ENCODE data around the gene BNC2.

The BNC2 gene

GRCh38 chr9:16775330-16775729, 95.1 kb downstream of the BNC2 start:
- no peaks in the 10 kb centered on the region for H3K27me3 ChIP-seq (replicated peaks; ENCODE audit: insufficient read depth, low read length)
- TF ChIP-seq CTCF (IDR thresholded peaks at IDR 0.05; ENCODE audit: low read length), result no peak
- TF ChIP-seq EZH2 (optimal IDR thresholded peaks at IDR 0.05; ENCODE audit: low read depth, low read length), result no peak
- no peak for TF ChIP-seq EZH2phosphoT487 (IDR thresholded peaks at IDR 0.05; ENCODE audit: low read length)

GRCh38 chr9:16773617-16774016, 96.9 kb downstream of the BNC2 start:
- no peak for TF ChIP-seq EZH2 (optimal IDR thresholded peaks at IDR 0.05; ENCODE audit: low read depth, low read length)
- TF ChIP-seq EZH2phosphoT487 (IDR thresholded peaks at IDR 0.05; ENCODE audit: low read length), result no peak
- no peak for TF ChIP-seq CTCF (IDR thresholded peaks at IDR 0.05; ENCODE audit: low read length)
- Histone ChIP-seq H3K4me3 (ENCODE audit: low read length) (no peak overlapping the region), H2AFZ (ENCODE audit: low read length) (no peak overlapping the region), H3K9me3 (replicated peaks; ENCODE audit: insufficient read depth, low read length) (no peaks in the 10 kb centered on the region), H4K20me1 (ENCODE audit: insufficient read depth, low read length) (no peaks in the 10 kb centered on the region), H3K79me2 (ENCODE audit: low read length) (no peaks in the 10 kb centered on the region), H3K27me3 (replicated peaks; ENCODE audit: insufficient read depth, low read length) (no peaks in the 10 kb centered on the region), H3K4me2 (ENCODE audit: low read depth, low read length) (no peak overlapping the region), H3K9me2 (replicated peaks; ENCODE audit: insufficient read depth, low read length) (no peaks in the 10 kb centered on the region), H3F3A (ENCODE audit: insufficient read depth, low read length) (no peaks in the 10 kb centered on the region), H3K4me1 (ENCODE audit: low read length) (no peaks in the 10 kb centered on the region), H3K27ac (ENCODE audit: low read length) (no peak overlapping the region), H3K36me3 (replicated peaks; ENCODE audit: insufficient read depth, low read length) (no peaks in the 10 kb centered on the region), H3K9ac (ENCODE audit: low read length) (no peak overlapping the region)
- DNase-seq, result no peak

More at GRCh38 chr9:16775330-16775729, 95.1 kb downstream of the BNC2 start:
- no peak for DNase-seq
- H3K36me3 ChIP-seq (replicated peaks; ENCODE audit: insufficient read depth, low read length), result no peaks in the 10 kb centered on the region
- no peaks in the 10 kb centered on the region for H3K4me1 ChIP-seq (ENCODE audit: low read length)
- no peaks in the 10 kb centered on the region for H4K20me1 ChIP-seq (ENCODE audit: insufficient read depth, low read length)
- no peaks in the 10 kb centered on the region for H3F3A ChIP-seq (ENCODE audit: insufficient read depth, low read length)
- H3K4me2 ChIP-seq (ENCODE audit: low read depth, low read length), result no peak overlapping the region
- H2AFZ ChIP-seq (ENCODE audit: low read length), result no peak overlapping the region
- H3K79me2 ChIP-seq (ENCODE audit: low read length), result no peaks in the 10 kb centered on the region
- no peak overlapping the region for H3K27ac ChIP-seq (ENCODE audit: low read length)
- no peak overlapping the region for H3K4me3 ChIP-seq (ENCODE audit: low read length)
- H3K9me2 ChIP-seq (replicated peaks; ENCODE audit: insufficient read depth, low read length), result no peaks in the 10 kb centered on the region
- no peak overlapping the region for H3K9ac ChIP-seq (ENCODE audit: low read length)
- H3K9me3 ChIP-seq (replicated peaks; ENCODE audit: insufficient read depth, low read length), result no peaks in the 10 kb centered on the region

GRCh38 chr9:16773116-16773515, 97.4 kb downstream of the BNC2 start:
- H3K27ac ChIP-seq (ENCODE audit: low read length), result no peak overlapping the region
- H3F3A ChIP-seq (ENCODE audit: insufficient read depth, low read length), result no peaks in the 10 kb centered on the region
- H3K9ac ChIP-seq (ENCODE audit: low read length), result no peak overlapping the region
- H3K4me2 ChIP-seq (ENCODE audit: low read depth, low read length), result no peak overlapping the region
- no peaks in the 10 kb centered on the region for H3K4me1 ChIP-seq (ENCODE audit: low read length)
- TF ChIP-seq CTCF (IDR thresholded peaks at IDR 0.05; ENCODE audit: low read length) (no peak), EZH2phosphoT487 (IDR thresholded peaks at IDR 0.05; ENCODE audit: low read length) (no peak), EZH2 (optimal IDR thresholded peaks at IDR 0.05; ENCODE audit: low read depth, low read length) (no peak)
- H3K9me3 ChIP-seq (replicated peaks; ENCODE audit: insufficient read depth, low read length), result no peaks in the 10 kb centered on the region
- H3K79me2 ChIP-seq (ENCODE audit: low read length), result no peaks in the 10 kb centered on the region
- H3K27me3 ChIP-seq (replicated peaks; ENCODE audit: insufficient read depth, low read length), result no peaks in the 10 kb centered on the region
- no peak overlapping the region for H2AFZ ChIP-seq (ENCODE audit: low read length)
- no peak overlapping the region for H3K4me3 ChIP-seq (ENCODE audit: low read length)
- DNase-seq, result no peak
- H3K36me3 ChIP-seq (replicated peaks; ENCODE audit: insufficient read depth, low read length), result no peaks in the 10 kb centered on the region
- H4K20me1 ChIP-seq (ENCODE audit: insufficient read depth, low read length), result no peaks in the 10 kb centered on the region
- no peaks in the 10 kb centered on the region for H3K9me2 ChIP-seq (replicated peaks; ENCODE audit: insufficient read depth, low read length)

Data from MM.1S (cell line).